Memory B cell (primary cell): ENCODE data around the gene SDF2.

Experiments
- ATAC-seq: fragments of 150-1000 bp; cut with Tn5 transposase; 2 replicates; pipeline ENCODE4 v1.10.0; 2021; ENCODE audit warnings: low read depth, mild to moderate bottlenecking, moderate library complexity
- DNase-seq, 2 donors: peaks; one replicate each; pipeline ENCODE4 v3.0.0; 2022; ENCODE audit warnings: low spot score in 2 of 2
- H3K27ac Mint-ChIP-seq: one replicate; pipeline ENCODE4 v1.8.0; 2022; ENCODE audit warnings: mild to moderate bottlenecking, moderate library complexity, mixed read lengths
- H3K27me3 Mint-ChIP-seq: one replicate; pipeline ENCODE4 v1.8.0; 2022; ENCODE audit warnings: mixed read lengths
- H3K36me3 Mint-ChIP-seq: one replicate; pipeline ENCODE4 v1.8.0; 2022; ENCODE audit warnings: mild to moderate bottlenecking, mixed read lengths
- H3K4me1 Mint-ChIP-seq: one replicate; pipeline ENCODE4 v1.8.0; 2022; ENCODE audit warnings: mixed read lengths
- H3K4me3 Mint-ChIP-seq: one replicate; pipeline ENCODE4 v1.8.0; 2022; ENCODE audit warnings: mild to moderate bottlenecking, moderate library complexity, mixed read lengths
- H3K9me3 Mint-ChIP-seq: one replicate; pipeline ENCODE4 v1.8.0; 2022; ENCODE audit warnings: mixed read lengths

The SDF2 gene

GRCh38 chr17:28599311-28600184 is 62.2 kb downstream of the SDF2 start:
- Mint-ChIP-seq H3K27ac (peak overlapping the region; percentile 98), H3K4me1 (peaks cover 20% of the 10 kb centered on the region), H3K36me3 (peaks cover 2% of the 10 kb centered on the region), H3K9me3 (no peaks in the 10 kb centered on the region), H3K27me3 (no peaks in the 10 kb centered on the region), H3K4me3 (peak overlapping the region; percentile 95)
- DNase-seq (peak in 1 of 2 donors; percentile 49), ATAC-seq (peak; percentile 58)

DNA sequence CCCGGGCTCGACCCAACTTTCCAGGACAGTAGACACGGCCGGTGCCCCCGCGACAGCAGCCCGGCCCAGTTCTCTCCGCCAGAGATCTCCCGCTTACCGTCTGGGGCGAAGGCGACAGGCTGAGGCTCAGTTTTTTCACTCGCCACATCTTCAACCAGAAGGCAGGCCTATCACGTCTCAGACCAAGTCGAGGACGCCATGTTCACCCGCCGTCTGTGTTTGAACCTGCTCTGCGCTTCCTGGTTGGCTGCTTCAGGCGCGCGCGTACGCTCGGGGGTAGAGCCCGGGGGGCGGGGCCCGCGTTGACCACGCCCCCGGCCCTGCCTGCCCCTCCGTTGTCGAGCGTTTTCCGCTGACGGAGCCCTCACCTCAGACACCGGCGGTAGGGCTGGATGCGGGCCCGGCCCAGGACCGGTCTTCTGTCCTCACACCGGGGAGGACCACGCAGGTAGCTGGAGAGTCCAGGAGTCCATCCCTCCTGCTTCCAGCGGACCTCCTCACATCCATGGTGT is 62.9 kb downstream of the SDF2 start, which contains the start of gene SPAG5:
Gene SPAG5, minus strand, starts transcription at position 227 of the 512 bp plus-strand sequence. Its CDS starts 79 bp downstream, at position 148.
- Mint-ChIP-seq H3K9me3 (no peaks in the 10 kb centered on the region), H3K4me3 (peak within 1 kb of the TSS; percentile 95), H3K27ac (peak within 1 kb of the TSS; percentile 98), H3K36me3 (no peaks in the 10 kb centered on the region), H3K27me3 (no peaks in the 10 kb centered on the region), H3K4me1 (peaks cover 20% of the 10 kb centered on the region)
- DNase-seq (peak; percentile 93 to 97), ATAC-seq (peak; percentile 92)

DNA sequence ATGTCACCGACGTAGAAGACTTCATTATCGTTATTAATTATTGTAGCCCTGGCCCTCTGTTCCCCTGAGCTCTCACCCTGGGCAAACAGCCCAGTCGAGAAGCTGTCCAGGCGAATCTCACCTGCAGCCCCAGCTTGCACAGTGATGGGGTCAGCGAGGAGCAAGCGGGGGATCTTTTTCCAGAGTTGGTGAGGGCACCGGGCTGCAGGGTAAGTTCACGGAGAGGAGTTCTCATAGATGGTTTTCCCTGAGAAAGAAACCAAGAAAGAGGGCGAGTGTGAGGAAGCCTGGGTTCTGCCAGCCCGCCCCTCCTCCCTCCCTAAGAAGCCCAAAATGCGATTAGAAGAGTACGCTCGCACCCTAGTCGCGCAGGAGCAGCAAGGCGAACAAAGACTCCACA is 63.3 kb downstream of the SDF2 start:
- ATAC-seq (no peak), DNase-seq (no peak)
- peaks cover 20% of the 10 kb centered on the region for H3K4me1 Mint-ChIP-seq
- no peaks in the 10 kb centered on the region for H3K27me3 Mint-ChIP-seq
- H3K36me3 Mint-ChIP-seq, result no peaks in the 10 kb centered on the region
- peak overlapping the region; percentile 98 for H3K27ac Mint-ChIP-seq
- H3K4me3 Mint-ChIP-seq, result peak overlapping the region; percentile 95
- H3K9me3 Mint-ChIP-seq, result no peaks in the 10 kb centered on the region
